Stimulated activated CD8-positive, alpha-beta memory T cell treated with anti-CD3 and anti-CD28 coated beads, Interleukin-7, amount 100 ng/mL, for 24 hours (primary cell): Measurements from ENCODE around the gene WNT6.

Experiments
- DNase-seq: peaks from one replicate; pipeline ENCODE4 v3.0.0-alpha.2; 2020; ENCODE audit warnings: low read depth

The WNT6 gene

GRCh38 chr2:218857371-218858137 is 2.1 kb upstream of the WNT6 start:
- no peak for DNase-seq

GRCh38 chr2:218858138-218858445 is 1.5 kb upstream of the WNT6 start:
- no peak for DNase-seq

- no peak for DNase-seq
Measured at GRCh38 chr2:218858671-218859555, 692 bp upstream of the WNT6 start.

GRCh38 chr2:218859988-218860831 is 605 bp downstream of the WNT6 start:
- DNase-seq: no peak

- DNase-seq: no peak
Measured at GRCh38 chr2:218860950-218861381, 1.4 kb downstream of the WNT6 start.

- DNase-seq: no peak
Measured at GRCh38 chr2:218861645-218862318, 2.2 kb downstream of the WNT6 start.

- no peak for DNase-seq
Measured at GRCh38 chr2:218863021-218863520, 3.5 kb downstream of the WNT6 start.

- no peak for DNase-seq
Measured at GRCh38 chr2:218865396-218865795, 5.8 kb downstream of the WNT6 start.

- no peak for DNase-seq
Measured at GRCh38 chr2:218865999-218866398, 6.4 kb downstream of the WNT6 start.

- no peak for DNase-seq
Measured at GRCh38 chr2:218867900-218868299, 8.3 kb downstream of the WNT6 start.

GRCh38 chr2:218869064-218869463 is 9.5 kb downstream of the WNT6 start:
- DNase-seq: no peak

GRCh38 chr2:218870984-218871344 is 11.4 kb downstream of the WNT6 start:
- DNase-seq: no peak

- no peak for DNase-seq
Measured at GRCh38 chr2:218871345-218872302, 12.0 kb downstream of the WNT6 start.

GRCh38 chr2:218872645-218873358 is 13.2 kb downstream of the WNT6 start:
- DNase-seq: no peak

GRCh38 chr2:218873359-218874194 is 14.0 kb downstream of the WNT6 start:
- DNase-seq: no peak

GRCh38 chr2:218875692-218876246 is 16.2 kb downstream of the WNT6 start:
- no peak for DNase-seq

GRCh38 chr2:218876562-218877219 is 17.1 kb downstream of the WNT6 start:
- peak; percentile 54 for DNase-seq

GRCh38 chr2:218877331-218877730 is 17.7 kb downstream of the WNT6 start:
- no peak for DNase-seq
